Endothelial cell of umbilical vein (primary cell): ENCODE data around the gene BCAS3. TPM values are rescaled to one million over a fixed set of nuclear protein-coding genes. Genes with fewer than 3 reads are reported as not detected.

Experiments used
- BruUV-seq: library from RNA; stranded (reverse); fragments of 400-500 nt; replicated peaks from 2 replicates; lab custom pipeline; 2021; lab: Mats Ljungman, UMichigan
- CTCF ChIA-PET: fragments of 300-600, 350-600 bp; sonication (Branson Sonifier 250); formaldehyde crosslinking; loops from one replicate; lab custom pipeline; 2021; ENCODE audit warnings: antibody characterized with exemption, inconsistent platforms; lab: Charles Lee
- POLR2A ChIA-PET: fragments of 300-600, 350-600 bp; sonication (Branson Sonifier 250); formaldehyde crosslinking; loops from one replicate; lab custom pipeline; 2021; ENCODE audit warnings: antibody characterized with exemption, inconsistent platforms; lab: Charles Lee
- DNase-seq: peaks from one replicate; pipeline ENCODE4 v3.0.0-alpha.2; 2011; ENCODE audit warnings: low read depth, low spot score
- FAIRE-seq: peaks from 2 replicates; lab custom pipeline; 2011; peaks lifted over from hg19 to GRCh38; lab: Jason Lieb, UNC
- H2AFZ ChIP-seq: 2 replicates; pipeline ENCODE4 v1.6.0; 2012; ENCODE audit warnings: low read depth, low read length, control low read depth, inconsistent platforms
- H3K27ac ChIP-seq: 2 replicates; pipeline ENCODE4 v1.5.1; 2011; ENCODE audit warnings: low read depth, mild to moderate bottlenecking, control low read depth, low read length, moderate library complexity; ENCODE audit not compliant: insufficient read depth
- H3K27me3 ChIP-seq, 2 experiments: 2 replicates each; pipeline versions ENCODE4 v1.6.0 to v1.6.1; 2011; ENCODE audit warnings: low read length in 2 of 2, mixed read lengths in 1 of 2; ENCODE audit not compliant: control insufficient read depth in 2 of 2, insufficient read depth in 2 of 2
- H3K36me3 ChIP-seq, 2 experiments: 2 replicates in 1 of 2; 3 replicates in 1 of 2; pipeline ENCODE4 v1.5.1; 2011; ENCODE audit warnings: low read length in 2 of 2, mild to moderate bottlenecking in 1 of 2, moderate library complexity in 1 of 2; ENCODE audit not compliant: control insufficient read depth in 2 of 2, insufficient read depth in 2 of 2; ENCODE audit errors: extremely low read depth in 1 of 2
- H3K4me1 ChIP-seq: 3 replicates; pipeline ENCODE4 v1.5.1; 2011; ENCODE audit warnings: mild to moderate bottlenecking, low read length; ENCODE audit not compliant: control insufficient read depth, insufficient read depth; ENCODE audit errors: extremely low read depth
- H3K4me2 ChIP-seq: 2 replicates; pipeline ENCODE4 v1.6.1; 2011; ENCODE audit warnings: low read length, control low read depth, mixed read lengths; ENCODE audit not compliant: insufficient read depth
- H3K4me3 ChIP-seq, 3 experiments: fragments of 200-600 bp in 1 of 3; sonication (generic), shearing (Covaris generic) in 1 of 3; replicated peaks in 1 of 3; 2 replicates each; pipeline ENCODE4 v1.5.1; 2011 to 2016; ENCODE audit warnings: control low read depth in 3 of 3, low read length in 3 of 3, mild to moderate bottlenecking in 2 of 3, inconsistent platforms in 1 of 3, low read depth in 1 of 3, moderate library complexity in 1 of 3; ENCODE audit not compliant: insufficient read depth in 1 of 3
- H3K79me2 ChIP-seq: 2 replicates; pipeline ENCODE4 v1.6.0; 2012; ENCODE audit warnings: low read length, inconsistent platforms; ENCODE audit not compliant: control insufficient read depth, insufficient read depth
- H3K9ac ChIP-seq: replicated peaks from 2 replicates; pipeline ENCODE3; 2011; ENCODE audit warnings: low read length, control low read depth; ENCODE audit not compliant: insufficient read depth; ENCODE audit errors: extremely low read depth
- H3K9me1 ChIP-seq: replicated peaks from 3 replicates; pipeline ENCODE4 v1.6.0; 2011; ENCODE audit warnings: mild to moderate bottlenecking, low read length; ENCODE audit not compliant: control insufficient read depth, insufficient read depth; ENCODE audit errors: extremely low read depth
- H3K9me3 ChIP-seq: replicated peaks from 2 replicates; pipeline ENCODE4 v1.5.1; 2012; ENCODE audit warnings: low read length, inconsistent platforms; ENCODE audit not compliant: control insufficient read depth, insufficient read depth
- H4K20me1 ChIP-seq: replicated peaks from 2 replicates; pipeline ENCODE3; 2011; ENCODE audit warnings: mild to moderate bottlenecking, low read length; ENCODE audit not compliant: control insufficient read depth, insufficient read depth; ENCODE audit errors: extremely low read depth
- CTCF ChIP-seq, 2 donors: IDR thresholded peaks; 1 replicate in 1 of 2; 2 replicates in 1 of 2; pipeline ENCODE4 v1.5.1; 2011; ENCODE audit warnings: low read length in 2 of 2, mild to moderate bottlenecking in 2 of 2, moderate library complexity in 2 of 2, control low read depth in 1 of 2, inconsistent platforms in 1 of 2, low read depth in 1 of 2; ENCODE audit not compliant: insufficient read depth in 1 of 2; ENCODE audit errors: extremely low read depth in 1 of 2
- EZH2 ChIP-seq: IDR thresholded peaks from 2 replicates; pipeline ENCODE4 v1.6.1; 2012; ENCODE audit warnings: borderline replicate concordance, low read depth, mild to moderate bottlenecking, moderate library complexity, low read length, inconsistent platforms; ENCODE audit not compliant: severe bottlenecking
- GATA2 ChIP-seq: IDR thresholded peaks from 2 replicates; pipeline ENCODE4 v1.7.0; 2011; ENCODE audit warnings: low read depth, mild to moderate bottlenecking, moderate library complexity, mixed read lengths, low read length; ENCODE audit not compliant: insufficient read length, insufficient read depth
- MAX ChIP-seq: IDR thresholded peaks from 2 replicates; pipeline ENCODE4 v1.6.1; 2011; ENCODE audit not compliant: insufficient read depth, insufficient read length
- MYC ChIP-seq: IDR thresholded peaks from one replicate; pipeline ENCODE4 v1.6.1; 2011; ENCODE audit warnings: mild to moderate bottlenecking, low read depth, low read length
- POLR2AphosphoS5 ChIP-seq: IDR thresholded peaks from 2 replicates; pipeline ENCODE4 v1.6.1; 2012; ENCODE audit warnings: low read depth, mild to moderate bottlenecking, control low read depth, low read length, moderate library complexity; ENCODE audit not compliant: insufficient read depth
- dilution Hi-C: fragments of 300-500 bp; cut with MboI; formaldehyde crosslinking; loops from one replicate; pipeline ENCODE4 v1.15.0; 2019; ENCODE audit warnings: low sequenced_read_pairs; ENCODE audit not compliant: extremely low pct_ligation_motif_present
- intact Hi-C: fragments of 100-400 bp; cut with micrococcal nuclease; formaldehyde crosslinking; loops from one replicate; pipeline ENCODE4 v1.10.0; 2022
- polyA plus RNA-seq, 4 experiments: library from polyadenylated mRNA; depleted of rRNA in 3 of 4; stranded (reverse) in 3 of 4; unstranded in 1 of 4; fragments of >200 nt; gene quantifications; 2 replicates each; pipeline versions ENCODE4 v1.2.1 to v1.2.3, GENCODE V29; 2011 to 2012; ENCODE audit warnings: missing spikeins in 1 of 4
- total RNA-seq: library from RNA; stranded (reverse); gene quantifications from 2 replicates; pipeline ENCODE4 v1.2.3, GENCODE V29; 2021

The BCAS3 gene
- total and polyA plus RNA-seq, 2 donors (not counting 3 experiments of a cell fraction or from before 2014, with no cell fraction given): 8.2 to 16.0 TPM

- Histone ChIP-seq H3K79me2 (no peaks in the 10 kb centered on the region), H2AFZ (no peak overlapping the region), H3K4me3 (no peak overlapping the region), H3K27ac (no peak overlapping the region), H3K9me3 (no peaks in the 10 kb centered on the region), H3K4me2 (no peak overlapping the region), H3K9ac (no peak overlapping the region), H3K9me1 (no peaks in the 10 kb centered on the region), H4K20me1 (no peaks in the 10 kb centered on the region), H3K36me3 (no peaks in the 10 kb centered on the region), H3K4me1 (peaks cover 4% of the 10 kb centered on the region), H3K27me3 (no peaks in the 10 kb centered on the region)
- TF ChIP-seq GATA2: no peak
- no peak for TF ChIP-seq MYC
- no peak for TF ChIP-seq MAX
- no peak for TF ChIP-seq CTCF (IDR thresholded peaks at IDR 0.05; ENCODE audit: extremely low read depth in 1 of 2, insufficient read depth in 1 of 2, low read depth in 1 of 2, low read length in 2 of 2)
- no peak for TF ChIP-seq POLR2AphosphoS5
- TF ChIP-seq EZH2: no peak
- intact Hi-C loops: no loop called here
- FAIRE-seq (no peak), DNase-seq (no peak)
- dilution Hi-C loops: no loop called here
- POLR2A ChIA-PET: no interaction called here
- CTCF ChIA-PET: interaction anchor here (2.4 kb wide), 1 partner anchor 20 kb away, joined by 11 read pairs; no protein-coding TSS in a partner anchor
- BruUV-seq: no TSS peak
Observed at GRCh38 chr17:60741031-60741430, 63.4 kb downstream of the BCAS3 start.
